ENCODE data around the gene INSC. TPM values are rescaled to one million over a fixed set of nuclear protein-coding genes. Genes with fewer than 3 reads are reported as not detected.

The INSC gene
- total RNA-seq, 2 donors from 2014 or later: 0.22 TPM; not detected in 1

DNA sequence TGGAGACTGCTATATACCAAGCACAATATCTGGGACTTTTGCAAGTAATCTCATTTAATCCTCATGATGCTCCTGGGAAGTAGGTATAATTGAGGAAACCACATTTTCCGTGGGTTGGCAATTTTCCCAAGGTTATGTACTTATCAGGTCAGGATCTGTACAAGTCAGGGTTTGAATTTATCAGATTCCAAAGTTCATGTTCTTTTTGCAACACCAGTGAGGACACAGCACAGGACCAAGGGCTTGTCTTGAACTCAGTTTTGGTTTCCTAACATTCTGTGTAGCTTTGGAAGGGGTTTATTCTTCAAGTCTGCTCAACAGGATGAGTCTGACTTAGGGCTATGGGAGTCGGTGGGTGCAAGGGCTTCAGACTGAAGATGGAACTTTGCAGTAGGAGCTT, 30.4 kb downstream of the INSC start:
- H3K36me3 Mint-ChIP-seq (ENCODE audit: low read depth): no peaks in the 10 kb centered on the region
- no peak for DNase-seq
- H3K27me3 Mint-ChIP-seq: peaks cover 19% of the 10 kb centered on the region
- no peak for ATAC-seq
- H3K4me3 Mint-ChIP-seq: no peak overlapping the region
- H3K4me1 Mint-ChIP-seq: no peaks in the 10 kb centered on the region
- no peak overlapping the region for H3K27ac Mint-ChIP-seq
- no peaks in the 10 kb centered on the region for H3K9me3 ChIP-seq (ENCODE audit: control insufficient read depth, low read length, poor library complexity, severe bottlenecking)

DNA sequence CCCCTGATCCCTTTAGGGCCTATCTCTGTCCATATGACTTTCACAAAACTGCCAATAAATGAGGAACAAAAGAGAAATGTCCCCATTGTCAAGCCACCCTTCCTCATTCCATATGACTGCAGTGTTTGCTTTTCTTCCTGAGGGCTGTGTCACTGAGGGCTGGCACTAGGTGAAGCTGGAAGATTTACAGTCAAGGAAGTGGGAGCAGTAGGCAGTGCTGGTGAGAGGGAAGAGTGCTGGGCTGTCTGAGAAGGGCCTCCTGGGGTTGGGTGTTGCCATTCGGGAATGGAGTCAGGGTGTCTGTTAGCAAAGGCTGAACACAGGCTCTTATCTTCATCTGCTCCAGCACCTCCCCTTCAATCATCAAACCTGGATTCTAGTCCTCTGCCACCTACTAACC, 30.9 kb downstream of the INSC start:
- Mint-ChIP-seq H3K36me3 (ENCODE audit: low read depth) (no peaks in the 10 kb centered on the region), H3K27me3 (peaks cover 19% of the 10 kb centered on the region), H3K27ac (no peak overlapping the region), H3K4me3 (no peak overlapping the region), H3K4me1 (peaks cover 4% of the 10 kb centered on the region)
- DNase-seq: no peak
- no peaks in the 10 kb centered on the region for H3K9me3 ChIP-seq (ENCODE audit: control insufficient read depth, low read length, poor library complexity, severe bottlenecking)
- no peak for ATAC-seq

DNA sequence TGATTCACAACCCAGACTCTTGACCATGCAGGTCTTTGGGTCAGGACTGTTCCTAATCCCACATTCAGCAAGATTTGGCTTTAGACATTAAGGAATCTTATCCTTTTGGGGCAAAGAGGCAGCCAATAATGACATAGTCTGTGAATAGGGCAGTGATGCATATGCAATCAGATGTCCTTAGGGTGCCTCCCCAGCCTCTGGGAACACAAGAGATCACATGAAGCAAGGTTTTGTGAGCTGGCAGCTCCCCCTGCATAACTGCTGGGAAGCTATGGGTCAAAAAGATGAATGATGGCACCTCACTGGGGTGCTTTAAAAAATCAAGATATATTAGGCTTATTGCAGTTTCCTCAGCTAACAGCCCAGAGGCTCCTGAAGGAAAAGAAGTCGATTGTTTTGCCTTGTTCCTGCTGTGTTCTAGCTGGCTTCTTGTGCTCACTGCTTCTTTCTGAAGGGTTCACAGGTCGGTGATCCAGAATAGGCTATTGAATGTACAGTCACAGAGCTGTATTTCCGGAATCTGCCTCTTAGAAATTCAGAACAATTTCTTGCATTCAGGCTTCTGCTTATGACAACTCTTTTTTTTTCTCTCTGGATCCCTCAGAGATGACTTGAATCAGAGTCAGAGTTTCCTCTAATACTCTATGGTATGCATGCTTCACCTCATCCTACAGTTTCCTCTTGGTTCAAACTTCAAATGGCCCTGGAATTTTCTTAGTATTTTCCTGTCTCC, 31.7 kb downstream of the INSC start:
- H3K9me3 ChIP-seq (ENCODE audit: control insufficient read depth, low read length, poor library complexity, severe bottlenecking): no peaks in the 10 kb centered on the region
- Mint-ChIP-seq H3K4me3 (no peak overlapping the region), H3K27me3 (peaks cover 19% of the 10 kb centered on the region), H3K36me3 (ENCODE audit: low read depth) (no peaks in the 10 kb centered on the region), H3K27ac (no peak overlapping the region), H3K4me1 (peaks cover 8% of the 10 kb centered on the region)
- ATAC-seq (no peak), DNase-seq (no peak)

- DNase-seq (no peak), ATAC-seq (no peak)
- Mint-ChIP-seq H3K27ac (no peak overlapping the region), H3K27me3 (peaks cover 19% of the 10 kb centered on the region), H3K4me3 (no peak overlapping the region), H3K36me3 (ENCODE audit: low read depth) (no peaks in the 10 kb centered on the region), H3K4me1 (peaks cover 11% of the 10 kb centered on the region)
- no peaks in the 10 kb centered on the region for H3K9me3 ChIP-seq (ENCODE audit: control insufficient read depth, low read length, poor library complexity, severe bottlenecking)
Observed at GRCh38 chr11:15148169-15148568, 33.4 kb downstream of the INSC start.

- Mint-ChIP-seq H3K4me3 (no peak overlapping the region), H3K27me3 (peaks cover 19% of the 10 kb centered on the region), H3K27ac (no peak overlapping the region), H3K4me1 (peaks cover 11% of the 10 kb centered on the region), H3K36me3 (ENCODE audit: low read depth) (no peaks in the 10 kb centered on the region)
- DNase-seq (no peak), ATAC-seq (no peak)
- no peaks in the 10 kb centered on the region for H3K9me3 ChIP-seq (ENCODE audit: control insufficient read depth, low read length, poor library complexity, severe bottlenecking)
Observed at GRCh38 chr11:15149050-15149449, 34.3 kb downstream of the INSC start.

DNA sequence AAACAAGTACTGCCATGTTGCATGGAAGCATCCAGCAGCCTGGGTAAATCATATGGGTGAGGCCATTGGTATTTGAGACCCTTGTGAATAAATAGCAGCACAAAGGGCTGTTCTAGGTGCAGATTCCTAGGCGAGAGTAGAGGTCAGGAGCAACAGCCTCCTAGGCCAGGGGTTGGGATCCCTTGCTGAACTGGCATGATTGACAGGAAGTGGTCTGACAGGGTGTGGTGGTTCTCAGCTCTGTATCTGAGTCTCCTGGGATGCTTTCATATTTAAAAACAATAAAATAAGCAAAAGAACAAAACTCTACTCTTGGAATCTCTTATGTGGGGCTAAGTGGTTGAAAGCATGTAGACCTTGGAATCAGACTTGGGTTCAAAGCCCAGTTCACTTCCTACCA, 35.8 kb downstream of the INSC start:
- Mint-ChIP-seq H3K36me3 (ENCODE audit: low read depth) (no peaks in the 10 kb centered on the region), H3K4me3 (no peak overlapping the region), H3K4me1 (peaks cover 11% of the 10 kb centered on the region), H3K27me3 (peaks cover 19% of the 10 kb centered on the region), H3K27ac (no peak overlapping the region)
- ATAC-seq (no peak), DNase-seq (no peak)
- no peaks in the 10 kb centered on the region for H3K9me3 ChIP-seq (ENCODE audit: control insufficient read depth, low read length, poor library complexity, severe bottlenecking)

GRCh38 chr11:15153231-15153630, 38.5 kb downstream of the INSC start:
- DNase-seq (no peak), ATAC-seq (no peak)
- Mint-ChIP-seq H3K27me3 (peaks cover 13% of the 10 kb centered on the region), H3K27ac (no peak overlapping the region), H3K4me3 (no peak overlapping the region), H3K4me1 (peaks cover 11% of the 10 kb centered on the region), H3K36me3 (ENCODE audit: low read depth) (no peaks in the 10 kb centered on the region)
- H3K9me3 ChIP-seq (ENCODE audit: control insufficient read depth, low read length, poor library complexity, severe bottlenecking): no peaks in the 10 kb centered on the region

GRCh38 chr11:15157181-15157580, 42.5 kb downstream of the INSC start:
- no peaks in the 10 kb centered on the region for H3K4me1 Mint-ChIP-seq
- ATAC-seq (no peak), DNase-seq (no peak)
- H3K27ac Mint-ChIP-seq: no peak overlapping the region
- H3K27me3 Mint-ChIP-seq: peaks cover 23% of the 10 kb centered on the region
- H3K9me3 ChIP-seq (ENCODE audit: control insufficient read depth, low read length, poor library complexity, severe bottlenecking): no peaks in the 10 kb centered on the region
- no peak overlapping the region for H3K4me3 Mint-ChIP-seq
- H3K36me3 Mint-ChIP-seq (ENCODE audit: low read depth): no peaks in the 10 kb centered on the region

DNA sequence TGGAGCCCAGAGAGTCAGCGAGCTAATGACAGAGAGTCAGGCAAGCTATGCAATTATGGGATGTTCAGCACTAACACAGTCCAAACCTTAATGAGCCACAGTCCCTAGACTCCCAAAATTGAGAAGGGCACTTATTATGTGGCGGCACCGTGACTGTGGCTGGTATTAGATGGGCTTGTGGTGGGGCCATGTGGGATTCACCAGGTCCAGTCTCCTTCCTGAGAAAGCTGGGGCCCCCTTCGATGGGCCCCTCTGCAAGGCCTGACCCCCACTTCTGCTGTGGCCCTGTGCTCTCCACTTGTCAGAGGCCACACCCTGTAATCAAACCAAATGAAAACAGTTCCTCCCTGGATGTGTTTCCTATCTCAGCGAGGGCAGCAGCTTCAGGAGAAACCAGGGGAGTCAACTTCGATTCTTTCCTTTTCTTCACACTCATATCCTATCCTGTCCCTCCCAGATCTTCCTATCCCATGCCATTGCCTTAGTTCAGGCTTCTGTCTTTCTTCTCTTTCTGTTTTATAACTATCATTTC, 42.9 kb downstream of the INSC start:
- ATAC-seq: no peak
- Mint-ChIP-seq H3K27ac (no peak overlapping the region), H3K4me3 (no peak overlapping the region), H3K4me1 (no peaks in the 10 kb centered on the region), H3K27me3 (peaks cover 23% of the 10 kb centered on the region), H3K36me3 (ENCODE audit: low read depth) (no peaks in the 10 kb centered on the region)
- no peak for DNase-seq
- H3K9me3 ChIP-seq (ENCODE audit: control insufficient read depth, low read length, poor library complexity, severe bottlenecking): no peaks in the 10 kb centered on the region

DNA sequence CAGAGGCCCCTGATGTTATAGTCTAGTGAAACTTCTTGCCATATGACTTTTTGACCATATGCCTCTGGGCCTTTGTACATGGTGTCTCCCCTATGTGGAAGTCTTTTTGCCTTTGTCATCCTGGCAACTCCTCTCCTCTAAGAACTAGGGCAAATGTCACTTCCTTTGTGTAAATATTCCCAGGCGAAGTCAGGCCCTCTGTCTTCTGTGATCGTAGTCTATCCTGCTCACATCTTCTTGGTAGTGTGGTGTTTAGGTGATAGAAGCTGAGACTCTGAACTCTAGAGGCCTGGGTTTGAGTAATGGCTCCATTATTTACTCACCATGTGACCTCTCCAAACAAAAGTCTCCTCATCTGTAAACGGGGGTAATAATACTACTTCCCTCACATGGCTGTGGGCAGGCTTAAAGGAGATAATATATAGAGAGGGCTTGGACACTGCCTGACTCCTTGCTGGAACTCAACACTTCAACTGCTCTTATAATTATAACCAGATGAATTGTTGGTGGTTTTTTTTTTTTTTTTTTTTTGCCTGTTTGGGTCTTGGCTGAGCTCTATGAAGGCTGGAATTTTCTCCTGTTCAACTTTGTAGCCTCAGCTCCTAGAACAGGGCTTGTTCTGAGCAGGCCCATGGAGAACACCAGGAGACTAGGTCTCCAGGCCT, 43.8 kb downstream of the INSC start:
- no peaks in the 10 kb centered on the region for H3K36me3 Mint-ChIP-seq (ENCODE audit: low read depth)
- ATAC-seq (no peak), DNase-seq (no peak)
- H3K27me3 Mint-ChIP-seq: peaks cover 23% of the 10 kb centered on the region
- H3K9me3 ChIP-seq (ENCODE audit: control insufficient read depth, low read length, poor library complexity, severe bottlenecking): no peaks in the 10 kb centered on the region
- H3K4me3 Mint-ChIP-seq: no peak overlapping the region
- H3K4me1 Mint-ChIP-seq: no peaks in the 10 kb centered on the region
- no peak overlapping the region for H3K27ac Mint-ChIP-seq

GRCh38 chr11:15159085-15159484, 44.4 kb downstream of the INSC start:
- no peaks in the 10 kb centered on the region for H3K4me1 Mint-ChIP-seq
- H3K4me3 Mint-ChIP-seq: no peak overlapping the region
- H3K36me3 Mint-ChIP-seq (ENCODE audit: low read depth): no peaks in the 10 kb centered on the region
- no peak overlapping the region for H3K27ac Mint-ChIP-seq
- ATAC-seq (no peak), DNase-seq (no peak)
- H3K9me3 ChIP-seq (ENCODE audit: control insufficient read depth, low read length, poor library complexity, severe bottlenecking): no peaks in the 10 kb centered on the region
- peaks cover 23% of the 10 kb centered on the region for H3K27me3 Mint-ChIP-seq

DNA sequence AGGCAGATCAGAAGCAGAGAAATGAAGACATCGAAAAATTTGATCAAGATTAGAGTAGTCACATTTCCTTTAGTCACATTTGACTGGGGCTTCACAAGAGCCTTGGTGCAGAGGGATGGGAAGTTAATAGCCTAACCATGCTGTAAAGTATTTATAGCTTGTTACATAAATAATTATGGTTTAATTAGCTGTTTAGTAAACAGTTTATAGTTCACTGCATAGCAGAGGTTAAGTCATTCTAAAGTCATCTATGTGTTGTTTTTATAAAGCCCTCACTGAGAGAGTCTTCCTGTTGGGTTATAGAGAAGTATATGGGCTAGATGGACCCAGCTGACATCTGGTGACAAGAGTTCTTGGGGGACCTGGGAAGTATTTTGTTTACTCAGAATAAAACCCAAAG, 47.1 kb downstream of the INSC start:
- Mint-ChIP-seq H3K4me1 (no peaks in the 10 kb centered on the region), H3K36me3 (ENCODE audit: low read depth) (no peaks in the 10 kb centered on the region), H3K27ac (no peak overlapping the region), H3K27me3 (peaks cover 32% of the 10 kb centered on the region), H3K4me3 (no peak overlapping the region)
- no peaks in the 10 kb centered on the region for H3K9me3 ChIP-seq (ENCODE audit: control insufficient read depth, low read length, poor library complexity, severe bottlenecking)
- ATAC-seq: no peak
- no peak for DNase-seq

DNA sequence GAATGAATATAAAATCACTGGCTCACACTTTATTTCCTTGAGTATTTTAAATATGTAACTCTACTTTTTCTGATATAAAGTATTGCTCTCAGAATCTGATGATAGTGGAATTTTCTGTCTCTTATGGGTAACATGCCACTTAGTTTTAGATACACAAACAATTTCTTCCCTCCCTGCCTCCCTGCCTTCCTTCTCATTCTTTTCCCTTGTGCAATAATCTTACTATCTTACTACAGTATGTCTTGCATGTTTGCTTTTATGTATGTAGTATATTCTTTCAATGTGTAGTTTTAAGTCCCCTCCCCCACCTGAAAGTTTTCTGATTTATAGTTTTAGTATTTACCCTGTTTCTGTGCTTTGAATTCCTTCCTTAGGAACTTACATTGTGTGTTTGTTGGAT, 48.4 kb downstream of the INSC start:
- H3K4me1 Mint-ChIP-seq: no peaks in the 10 kb centered on the region
- ATAC-seq (no peak), DNase-seq (no peak)
- H3K9me3 ChIP-seq (ENCODE audit: control insufficient read depth, low read length, poor library complexity, severe bottlenecking): no peaks in the 10 kb centered on the region
- peak overlapping the region; percentile 19 for H3K27ac Mint-ChIP-seq
- peaks cover 30% of the 10 kb centered on the region for H3K27me3 Mint-ChIP-seq
- no peak overlapping the region for H3K4me3 Mint-ChIP-seq
- no peaks in the 10 kb centered on the region for H3K36me3 Mint-ChIP-seq (ENCODE audit: low read depth)

DNA sequence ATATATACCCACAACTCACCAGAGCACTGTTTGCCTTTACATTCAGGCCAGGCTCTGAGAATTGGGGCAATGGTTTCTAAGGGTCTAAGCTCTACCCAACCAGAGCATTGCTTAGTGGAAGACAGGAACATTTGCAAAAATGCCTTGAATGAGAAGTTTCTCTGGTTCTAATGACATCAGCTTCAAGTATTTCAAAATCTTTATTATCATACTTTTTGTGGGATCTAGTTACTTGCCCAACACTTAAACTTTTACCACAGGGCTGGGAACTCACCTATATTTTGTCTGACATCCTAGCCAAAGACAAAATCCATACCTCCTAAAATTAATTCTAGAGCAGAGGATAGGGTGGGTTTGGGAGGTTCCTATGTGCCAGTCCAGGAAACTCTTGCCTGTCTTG, 51.5 kb downstream of the INSC start:
- DNase-seq (no peak), ATAC-seq (no peak)
- Mint-ChIP-seq H3K27ac (no peak overlapping the region), H3K4me3 (no peak overlapping the region), H3K36me3 (ENCODE audit: low read depth) (no peaks in the 10 kb centered on the region), H3K27me3 (peaks cover 25% of the 10 kb centered on the region), H3K4me1 (no peaks in the 10 kb centered on the region)
- no peaks in the 10 kb centered on the region for H3K9me3 ChIP-seq (ENCODE audit: control insufficient read depth, low read length, poor library complexity, severe bottlenecking)
